NCI-H2227 (cell line): ENCODE results near the gene CDH4.

Source experiments
- DNase-seq: peaks from one replicate; lab custom pipeline; 2025; ENCODE audit not compliant: unreplicated experiment; lab: John Stamatoyannopoulos, UW

CDH4 gene

GRCh38 chr20:61767761-61768494 is 515.9 kb downstream of the CDH4 start:
- DNase-seq, result no peak

- DNase-seq, result no peak
Measured at GRCh38 chr20:61768571-61769285, 516.7 kb downstream of the CDH4 start.

- DNase-seq, result no peak
Measured at GRCh38 chr20:61769286-61769832, 517.3 kb downstream of the CDH4 start.

GRCh38 chr20:61770113-61770585 is 518.1 kb downstream of the CDH4 start:
- DNase-seq, result no peak

GRCh38 chr20:61771805-61772350 is 519.8 kb downstream of the CDH4 start:
- DNase-seq, result no peak

GRCh38 chr20:61772828-61773631 is 521.0 kb downstream of the CDH4 start:
- DNase-seq, result no peak

GRCh38 chr20:61773926-61774587 is 522.0 kb downstream of the CDH4 start:
- no peak for DNase-seq

- no peak for DNase-seq
Measured at GRCh38 chr20:61775423-61775822, 523.4 kb downstream of the CDH4 start.

GRCh38 chr20:61776491-61777075 is 524.5 kb downstream of the CDH4 start:
- DNase-seq, result no peak

GRCh38 chr20:61777773-61778494 is 525.9 kb downstream of the CDH4 start:
- DNase-seq, result no peak

GRCh38 chr20:61778495-61778863 is 526.4 kb downstream of the CDH4 start:
- no peak for DNase-seq

- no peak for DNase-seq
Measured at GRCh38 chr20:61779176-61779965, 527.3 kb downstream of the CDH4 start.

GRCh38 chr20:61780066-61780465 is 528.0 kb downstream of the CDH4 start:
- DNase-seq, result no peak

GRCh38 chr20:61784801-61785566 is 532.9 kb downstream of the CDH4 start:
- no peak for DNase-seq

- DNase-seq, result no peak
Measured at GRCh38 chr20:61785567-61785816, 533.4 kb downstream of the CDH4 start.

GRCh38 chr20:61786230-61786629 is 534.2 kb downstream of the CDH4 start:
- DNase-seq, result no peak

- DNase-seq, result no peak
Measured at GRCh38 chr20:61788343-61788742, 536.3 kb downstream of the CDH4 start.

- DNase-seq, result no peak
Measured at GRCh38 chr20:61789329-61789728, 537.3 kb downstream of the CDH4 start.
